GM19395 (cell line): ENCODE data around the gene PTPN14.
"Not testable (repeated sequence)": the region's sequence is repeated elsewhere in the genome, so short reads cannot be mapped to it uniquely, and the experiment has no call there.

Source experiments
- ATAC-seq: cut with Tn5 transposase; IDR thresholded peaks from one replicate; pipeline ENCODE4 v1.9.1; 2021; ENCODE audit warnings: mild to moderate bottlenecking, moderate library complexity; ENCODE audit not compliant: unreplicated experiment

Gene PTPN14

GRCh38 chr1:214551436-214552173 is at the start of gene PTPN14:
PTPN14 (minus strand) TSS chr1:214551602; CDS start chr1:214464803, 86,799 bp downstream.
- peak; percentile 51 for ATAC-seq

DNA sequence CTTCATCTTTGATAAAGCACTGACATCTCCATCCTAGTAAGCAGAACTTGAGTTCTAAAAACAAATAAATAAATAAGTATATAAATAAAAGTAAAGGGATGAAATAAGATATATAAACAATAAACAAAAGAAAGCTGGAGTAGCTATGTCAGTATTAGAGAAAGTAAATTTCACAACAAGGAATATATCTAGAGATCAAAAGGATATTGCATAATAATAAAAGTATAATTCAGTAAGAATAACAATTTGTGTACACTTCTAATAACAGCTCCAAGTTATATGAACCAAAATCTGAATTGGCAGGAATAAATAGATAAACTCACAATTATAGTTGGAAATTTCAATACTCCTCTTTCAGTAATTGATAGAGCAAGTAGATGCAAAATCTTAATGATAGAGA is 41.8 kb upstream of the PTPN14 start:
- ATAC-seq: no peak

DNA sequence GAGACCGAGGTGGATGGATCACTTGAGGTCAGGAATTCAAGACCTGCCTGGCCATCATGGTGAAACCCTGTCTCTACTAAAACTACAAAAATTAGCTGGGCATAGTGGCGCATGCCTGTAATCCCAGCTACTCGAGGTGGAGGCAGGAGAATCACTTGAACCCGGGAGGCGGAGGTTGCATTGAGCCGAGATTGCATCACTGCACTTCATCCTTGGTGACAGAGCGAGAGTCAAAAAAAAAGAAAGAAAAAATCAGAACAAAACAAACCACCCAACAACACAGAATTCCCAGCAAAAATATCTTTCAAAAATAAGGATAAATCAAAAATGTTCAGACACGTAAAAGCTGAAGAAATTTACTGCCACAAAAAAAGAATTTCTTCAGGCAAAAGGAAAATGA is 40.5 kb upstream of the PTPN14 start:
- not testable (repeated sequence) for ATAC-seq

DNA sequence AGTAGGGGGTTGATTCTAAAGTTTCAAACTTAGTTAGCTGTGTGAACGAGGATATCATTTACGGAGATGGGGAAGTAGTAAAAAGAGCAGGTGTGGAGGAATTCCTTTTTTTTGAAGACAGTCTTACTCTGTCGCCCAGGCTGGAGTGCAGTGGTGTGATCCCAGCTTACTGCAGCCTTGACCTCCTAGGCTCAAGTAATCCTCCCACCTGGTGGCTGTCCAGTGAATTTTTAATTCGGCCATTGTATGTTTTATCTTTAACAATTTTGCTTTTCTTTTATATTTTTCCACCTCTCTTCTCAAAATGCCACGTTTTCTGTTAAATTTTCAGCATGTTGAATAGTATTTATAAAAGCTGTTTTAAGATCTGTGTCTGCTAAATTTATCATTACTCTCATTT is 39.3 kb upstream of the PTPN14 start:
- ATAC-seq: no peak

DNA sequence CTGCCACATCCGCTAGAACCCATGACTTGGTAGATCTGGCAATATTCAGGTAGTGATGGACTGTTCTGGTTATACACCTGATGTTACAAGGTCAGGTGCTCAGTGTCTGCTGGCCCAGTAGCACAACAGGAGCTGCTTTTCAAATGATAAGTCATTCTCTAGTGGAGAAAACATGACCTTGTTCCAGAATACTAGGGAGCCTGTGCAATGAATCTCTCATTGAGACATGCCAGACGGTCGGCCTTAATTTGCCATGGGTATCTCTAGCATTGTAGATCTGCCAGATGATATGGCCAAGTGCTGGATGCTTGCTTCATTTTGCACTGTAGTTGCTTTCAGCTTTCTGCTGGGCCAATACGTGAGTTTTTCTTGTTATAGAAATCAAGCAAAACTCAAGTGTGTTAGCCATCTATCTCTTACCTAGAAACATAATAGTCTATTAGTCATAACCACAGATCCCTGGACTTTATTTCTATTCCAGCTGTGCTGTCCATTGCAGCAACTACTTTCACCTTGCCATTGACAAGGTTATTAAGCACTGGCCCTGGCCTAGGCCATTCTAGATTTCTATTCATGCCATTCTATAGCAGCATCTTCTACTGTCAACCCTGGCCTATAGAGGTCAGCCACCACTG is 37.7 kb upstream of the PTPN14 start:
- no peak for ATAC-seq

DNA sequence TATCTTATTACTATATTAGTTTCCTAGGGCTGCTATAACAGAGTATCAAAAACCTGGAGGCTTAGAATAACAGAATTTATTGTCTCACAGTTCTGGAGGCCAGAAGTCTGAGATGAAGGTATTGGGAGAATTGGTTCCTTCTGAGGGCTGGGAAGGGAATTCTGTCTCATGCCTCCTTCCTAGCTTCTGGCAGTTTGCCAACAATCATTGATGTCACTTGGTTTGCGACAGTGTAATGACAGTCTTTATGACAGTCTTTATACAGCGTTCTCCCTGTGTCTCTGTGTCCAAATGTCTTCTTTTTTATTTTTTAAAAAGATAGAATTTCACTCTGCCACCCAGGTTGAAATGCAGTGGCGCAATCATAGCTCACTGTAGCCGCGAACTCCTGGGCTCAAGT is 35.8 kb upstream of the PTPN14 start:
- ATAC-seq: no peak

DNA sequence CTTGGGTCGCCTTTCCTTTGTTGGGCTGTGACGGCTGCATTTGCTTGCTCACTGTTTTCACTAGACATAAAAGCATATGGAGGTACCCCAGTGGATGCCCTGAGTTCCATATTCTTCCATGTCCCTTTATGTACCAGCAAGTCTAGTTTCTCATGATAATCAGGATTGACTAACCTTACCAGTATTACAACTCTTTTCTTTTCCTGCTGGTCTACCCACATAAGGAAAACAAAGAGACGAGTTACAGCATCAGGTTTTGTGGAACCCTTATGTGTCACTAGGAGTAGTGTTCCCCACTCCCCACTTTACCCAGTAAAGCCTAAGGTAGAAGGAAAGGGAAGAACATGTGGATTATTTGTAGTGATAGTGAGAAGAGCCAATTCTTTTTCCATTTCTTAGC is 35.2 kb upstream of the PTPN14 start:
- no peak for ATAC-seq

GRCh38 chr1:214584805-214585766 is 33.7 kb upstream of the PTPN14 start:
- ATAC-seq: peak; percentile 88

DNA sequence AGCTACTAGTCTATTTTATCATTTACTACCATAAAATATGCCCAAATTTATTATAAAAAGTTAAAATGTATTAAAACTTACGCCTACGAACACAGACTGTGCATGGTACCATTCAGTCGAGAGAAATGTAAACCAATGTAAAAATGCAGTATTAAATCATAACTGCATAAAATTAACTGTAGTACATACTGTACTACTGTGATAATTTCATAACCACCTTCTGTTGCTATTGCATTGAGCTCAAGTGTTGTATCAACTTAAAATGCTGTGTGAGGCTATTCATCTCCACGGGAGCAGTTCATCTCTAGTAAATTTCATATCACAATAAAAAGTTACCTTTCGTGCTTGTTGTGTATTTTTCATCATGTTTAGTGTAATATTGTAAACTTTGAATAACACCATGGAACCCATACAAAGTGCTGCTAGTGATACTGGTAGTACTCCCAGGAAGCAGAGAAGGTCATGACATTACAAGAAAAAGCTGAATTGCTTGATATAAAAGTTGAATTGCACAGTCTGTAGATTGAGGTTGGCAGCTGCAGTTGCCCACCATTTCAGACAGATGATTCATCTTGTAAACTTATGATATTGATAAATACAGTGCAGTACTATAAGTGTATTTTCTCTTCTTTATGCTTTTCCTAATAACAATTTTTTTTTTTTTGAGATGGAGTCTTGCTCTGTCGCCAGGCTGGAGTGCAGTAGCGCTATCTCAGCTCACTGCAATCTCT is 32.6 kb upstream of the PTPN14 start:
- ATAC-seq: no peak

DNA sequence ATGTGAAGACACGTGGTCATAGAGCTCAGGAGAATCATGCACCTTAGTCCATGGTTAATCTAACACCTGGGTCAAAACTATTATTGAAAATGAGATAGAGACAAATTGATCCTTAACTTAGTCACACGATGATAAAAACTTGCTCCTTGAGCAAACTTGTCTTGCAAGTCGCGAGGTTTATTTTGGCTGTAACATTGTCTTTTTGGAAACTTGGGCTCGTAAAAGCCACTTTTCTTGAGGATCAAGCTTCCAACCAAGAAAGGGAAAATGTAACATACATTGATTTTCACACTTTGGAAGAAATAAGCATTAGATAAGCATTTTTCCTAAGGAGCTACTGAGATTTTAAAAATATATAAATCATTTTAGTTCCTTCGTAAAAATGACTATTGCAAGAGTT is 31.7 kb upstream of the PTPN14 start:
- no peak for ATAC-seq

- no peak for ATAC-seq
These were observed 31.0 kb upstream of the PTPN14 start for GRCh38 chr1:214582289-214582891.

- ATAC-seq: no peak
These were observed 30.4 kb upstream of the PTPN14 start for GRCh38 chr1:214581785-214582184.

DNA sequence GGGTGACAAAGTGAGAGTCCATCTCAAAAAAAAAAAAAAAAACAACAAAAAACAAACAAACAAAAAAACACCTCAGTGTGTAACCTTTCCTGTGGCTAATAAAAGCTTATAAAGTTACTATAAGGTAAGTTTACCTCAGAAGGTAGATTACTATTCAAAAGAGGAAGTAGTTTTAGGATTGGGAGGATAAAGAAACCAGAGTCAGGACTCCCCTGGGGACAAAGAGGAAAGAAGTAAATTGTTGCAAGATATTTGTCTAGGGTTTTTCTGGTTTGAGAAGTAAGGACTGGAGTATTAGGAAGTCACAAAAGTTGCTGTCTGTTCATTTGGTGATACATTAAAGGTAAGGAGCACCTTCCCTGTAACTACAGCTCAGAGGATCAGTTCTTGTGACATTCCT is 27.8 kb upstream of the PTPN14 start:
- ATAC-seq: no peak

GRCh38 chr1:214576120-214576519 is 24.7 kb upstream of the PTPN14 start:
- not testable (repeated sequence) for ATAC-seq

- ATAC-seq: no peak
These were observed 23.4 kb upstream of the PTPN14 start for GRCh38 chr1:214574598-214575411.

DNA sequence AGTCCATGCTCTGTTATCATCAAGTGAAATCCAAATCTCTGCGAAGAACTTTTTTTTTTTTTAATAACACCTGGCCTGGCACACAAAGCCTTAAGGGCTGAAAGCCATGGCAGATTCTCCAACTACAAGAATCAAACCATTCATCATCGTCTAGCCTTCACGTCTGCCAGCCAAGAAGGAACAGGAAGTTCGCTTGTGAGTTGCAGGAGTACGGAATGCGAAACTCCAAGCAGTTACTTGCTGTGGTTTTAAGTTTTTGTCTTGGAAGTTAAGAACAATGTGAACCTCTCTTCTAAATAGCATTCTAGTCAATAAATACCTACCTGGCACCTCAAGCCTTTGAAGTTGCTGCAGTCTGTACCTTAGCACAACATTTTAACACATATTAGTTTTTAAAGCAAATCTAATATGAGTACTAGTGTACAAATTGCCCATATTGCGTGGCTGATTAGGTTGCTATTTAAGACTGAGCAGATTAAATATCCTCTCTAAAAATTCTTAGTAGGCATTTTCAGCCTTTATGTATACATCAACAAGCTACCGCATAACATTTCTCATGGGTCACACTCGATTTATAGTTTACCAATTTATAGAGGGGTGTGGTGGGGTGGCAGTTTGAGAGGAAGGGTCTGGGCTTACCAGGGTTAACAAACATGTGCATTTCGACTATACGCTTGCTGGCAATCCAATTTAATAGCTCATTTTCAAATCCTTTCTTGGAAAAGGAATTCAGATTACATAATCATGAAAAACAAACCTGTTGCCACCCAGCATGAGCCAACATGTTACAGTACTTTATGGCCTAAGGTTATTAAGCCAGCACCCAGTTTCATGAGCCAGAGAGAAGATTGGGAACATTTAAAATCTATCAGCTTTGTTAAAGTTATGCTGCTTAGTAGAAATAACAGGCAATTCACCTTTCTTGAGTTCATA is 22.2 kb upstream of the PTPN14 start:
- no peak for ATAC-seq

- ATAC-seq: no peak
These were observed 19.9 kb upstream of the PTPN14 start for GRCh38 chr1:214571281-214571680.

DNA sequence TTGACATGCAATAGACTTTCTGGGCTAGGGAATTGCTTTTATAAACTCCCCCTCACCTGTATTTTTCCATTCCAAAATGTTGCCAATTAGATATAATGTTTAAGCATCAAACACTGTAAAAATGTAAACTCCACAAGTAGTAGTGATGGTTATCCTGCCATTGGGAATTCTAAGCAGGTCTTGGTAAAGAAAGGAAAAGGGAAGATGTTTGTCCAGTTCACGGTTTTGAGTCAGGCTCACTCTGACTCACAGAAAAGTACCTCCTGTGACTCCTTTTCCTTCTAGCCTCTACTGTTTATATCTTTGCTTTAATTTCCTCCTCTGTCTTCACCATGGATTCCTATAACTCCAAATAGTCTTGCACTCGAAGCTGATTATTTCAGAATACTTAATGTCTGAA is 19.0 kb upstream of the PTPN14 start:
- no peak for ATAC-seq
